Measurements from ENCODE around the gene TESMIN.

DNA sequence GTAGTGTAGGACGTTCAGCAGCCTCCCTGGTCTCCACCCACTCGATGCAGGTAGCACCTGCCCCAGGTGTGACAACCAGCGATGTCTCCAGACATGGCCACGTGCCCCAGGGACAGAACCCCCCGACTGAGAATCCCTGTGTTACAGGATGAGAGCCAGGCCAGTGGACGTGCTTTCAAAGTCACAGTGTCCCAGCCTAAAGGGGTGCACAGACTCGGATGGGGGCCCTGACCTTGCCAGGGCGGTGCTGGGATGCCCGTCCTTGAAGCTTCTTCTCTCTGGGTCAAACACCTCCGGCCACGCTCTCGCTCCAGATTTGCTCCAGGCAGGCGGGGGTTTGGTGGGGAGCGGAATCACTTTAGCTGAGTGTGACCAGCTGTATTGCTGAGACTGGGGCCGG, 90.3 kb downstream of the TESMIN start:
- TF ChIP-seq, protein P1, sequence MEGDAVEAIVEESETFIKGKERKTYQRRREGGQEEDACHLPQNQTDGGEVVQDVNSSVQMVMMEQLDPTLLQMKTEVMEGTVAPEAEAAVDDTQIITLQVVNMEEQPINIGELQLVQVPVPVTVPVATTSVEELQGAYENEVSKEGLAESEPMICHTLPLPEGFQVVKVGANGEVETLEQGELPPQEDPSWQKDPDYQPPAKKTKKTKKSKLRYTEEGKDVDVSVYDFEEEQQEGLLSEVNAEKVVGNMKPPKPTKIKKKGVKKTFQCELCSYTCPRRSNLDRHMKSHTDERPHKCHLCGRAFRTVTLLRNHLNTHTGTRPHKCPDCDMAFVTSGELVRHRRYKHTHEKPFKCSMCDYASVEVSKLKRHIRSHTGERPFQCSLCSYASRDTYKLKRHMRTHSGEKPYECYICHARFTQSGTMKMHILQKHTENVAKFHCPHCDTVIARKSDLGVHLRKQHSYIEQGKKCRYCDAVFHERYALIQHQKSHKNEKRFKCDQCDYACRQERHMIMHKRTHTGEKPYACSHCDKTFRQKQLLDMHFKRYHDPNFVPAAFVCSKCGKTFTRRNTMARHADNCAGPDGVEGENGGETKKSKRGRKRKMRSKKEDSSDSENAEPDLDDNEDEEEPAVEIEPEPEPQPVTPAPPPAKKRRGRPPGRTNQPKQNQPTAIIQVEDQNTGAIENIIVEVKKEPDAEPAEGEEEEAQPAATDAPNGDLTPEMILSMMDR (IDR thresholded peaks at IDR 0.05), result no peak
- TF ChIP-seq POLR2A (IDR thresholded peaks at IDR 0.05), result no peak
